ENCODE data around the gene MPDZ. TPM values are rescaled to one million over a fixed set of nuclear protein-coding genes. Genes with fewer than 3 reads are reported as not detected.

MPDZ gene
- total and polyA plus RNA-seq, 2 of the 4 experiments (the other 2 are of a cell fraction): 18.8 to 39.3 TPM

GRCh38 chr9:13210306-13210705 is 69.2 kb downstream of the MPDZ start:
- no peak overlapping the region for H2BK15ac ChIP-seq (ENCODE audit: low read depth, low read length)
- no peak overlapping the region for H3K27ac ChIP-seq (ENCODE audit: insufficient read depth, low read length)
- H3K9me3 ChIP-seq (ENCODE audit: control insufficient read depth, insufficient read depth, low read length): no peaks in the 10 kb centered on the region
- no peak overlapping the region for H3K4ac ChIP-seq (ENCODE audit: low read depth, low read length)
- no peak for TF ChIP-seq BHLHE40 (IDR thresholded peaks at IDR 0.05; ENCODE audit: low read depth, low read length)
- no peak for TF ChIP-seq ELK1 (IDR thresholded peaks at IDR 0.05; ENCODE audit: borderline replicate concordance, low read depth, low read length)
- no peak for TF ChIP-seq MAFK (IDR thresholded peaks at IDR 0.05; ENCODE audit: low read depth, low read length)
- TF ChIP-seq NFE2L2 (IDR thresholded peaks at IDR 0.05; ENCODE audit: low read depth, low read length): no peak
- no peak for TF ChIP-seq POLR2A (IDR thresholded peaks at IDR 0.05; ENCODE audit: low read depth, low read length)
- no peak for TF ChIP-seq SMC3 (IDR thresholded peaks at IDR 0.05; ENCODE audit: low read depth, low read length)
- TF ChIP-seq FOS (IDR thresholded peaks at IDR 0.05; ENCODE audit: low read depth, low read length): no peak
- TF ChIP-seq RCOR1 (IDR thresholded peaks at IDR 0.05; ENCODE audit: insufficient replicate concordance, low read length): no peak
- no peak for TF ChIP-seq MAZ (IDR thresholded peaks at IDR 0.05; ENCODE audit: borderline replicate concordance, low read depth, low read length)
- no peak for TF ChIP-seq CTCF (conservative IDR thresholded peaks at IDR 0.05; ENCODE audit: low read depth, low read length)
- no peak for TF ChIP-seq RFX5 (IDR thresholded peaks at IDR 0.05; ENCODE audit: low read depth, low read length)
- no peak for TF ChIP-seq CHD1 (IDR thresholded peaks at IDR 0.05; ENCODE audit: low read depth, low read length)
- TF ChIP-seq USF2 (IDR thresholded peaks at IDR 0.05; ENCODE audit: low read depth, low read length): no peak
- no peak for TF ChIP-seq MXI1 (IDR thresholded peaks at IDR 0.05; ENCODE audit: borderline replicate concordance, low read depth, low read length)
- no peak for TF ChIP-seq CEBPB (IDR thresholded peaks at IDR 0.05; ENCODE audit: low read depth, low read length)
- no peak for TF ChIP-seq RAD21 (IDR thresholded peaks at IDR 0.05; ENCODE audit: low read length)
- no peak overlapping the region for H2AFZ ChIP-seq (replicated peaks; ENCODE audit: low read length, poor library complexity)
- DNase-seq (no peak), ATAC-seq (ENCODE audit: low read depth) (no peak)
- no CpG with 5 or more reads among the region's 1 CpG for WGBS, 2 experiments (ENCODE audit: extremely low coverage in 2 of 2, insufficient read length in 1 of 2)
- H2BK5ac ChIP-seq (ENCODE audit: low read depth, low read length, poor library complexity, severe bottlenecking): no peak overlapping the region
- no TSS peak for BruUV-seq (replicated peaks)
- no peaks in the 10 kb centered on the region for H4K20me1 ChIP-seq (ENCODE audit: insufficient read depth, low read length)
- H3K36me3 ChIP-seq (ENCODE audit: control insufficient read depth, insufficient read depth, low read length): peaks cover 5% of the 10 kb centered on the region
- H3K9me1 ChIP-seq (ENCODE audit: insufficient read depth, low read length): 0 out of 2 replicates have a peak, but pooled peaks cover 5% of the 10 kb centered on the region
- H3K27me3 ChIP-seq (ENCODE audit: control insufficient read depth, insufficient read depth, low read length): no peaks in the 10 kb centered on the region
- H2BK20ac ChIP-seq (ENCODE audit: low read depth, low read length): no peak overlapping the region
- no peak overlapping the region for H4K5ac ChIP-seq (ENCODE audit: low read depth, low read length)
- H3K79me1 ChIP-seq (ENCODE audit: low read depth in 1 of 2, low read length in 2 of 2): no peaks in the 10 kb centered on the region; a peak in 2 of 4 replicates
- no peak overlapping the region for H4K8ac ChIP-seq (ENCODE audit: low read depth in 2 of 2, low read length in 2 of 2)
- no peak overlapping the region for H3K14ac ChIP-seq (replicated peaks; ENCODE audit: low read depth, low read length)
- H3K56ac ChIP-seq (ENCODE audit: extremely low read depth, insufficient read depth, low read length): no peak overlapping the region
- POLR2A ChIA-PET (ENCODE audit: unreplicated experiment): no interaction called here
- no peak overlapping the region for H3K18ac ChIP-seq (ENCODE audit: low read depth, low read length)
- no peak overlapping the region for H2AK9ac ChIP-seq (replicated peaks; ENCODE audit: low read depth, low read length, poor library complexity)
- dilution Hi-C loops (cut with HindIII; ENCODE audit: low sequenced_read_pairs, unreplicated experiment): no loop called here
- no peak overlapping the region for H2BK120ac ChIP-seq (ENCODE audit: low read depth, low read length)
- no peak overlapping the region for H3K4me3 ChIP-seq (ENCODE audit: insufficient read depth, low read depth, low read length)
- no peak overlapping the region; the same call in 1 of the 2 replicates for H3K23ac ChIP-seq (ENCODE audit: low read depth, low read length)
- no peak overlapping the region for H3K4me2 ChIP-seq (ENCODE audit: low read depth, low read length)
- intact Hi-C loops (cut with micrococcal nuclease): loop anchor here (5.0 kb wide), 1 partner anchor 1142 kb away; no protein-coding TSS in a partner anchor
- CTCF ChIA-PET: no interaction called here
- no peak overlapping the region for H3K9ac ChIP-seq (ENCODE audit: low read depth, low read length)
- in situ Hi-C loops (cut with MboI; ENCODE audit: low sequenced_read_pairs): no loop called here
- no peaks in the 10 kb centered on the region for H3K4me1 ChIP-seq (ENCODE audit: control insufficient read depth, insufficient read depth, low read length)
- no peak overlapping the region for H2AK5ac ChIP-seq (ENCODE audit: low read depth, low read length)
- H4K91ac ChIP-seq (ENCODE audit: insufficient read depth, low read depth, low read length): no peak overlapping the region
